WTC11 (cell line): Measurements from ENCODE around the gene HBB. TPM values are rescaled to one million over a fixed set of nuclear protein-coding genes. Genes with fewer than 3 reads are reported as not detected.

Source experiments
- ATAC-seq: fragments of 200-7000 bp; cut with Tn5 transposase; 2 replicates; pipeline ENCODE4 v1.10.0; 2021; ENCODE audit warnings: mild to moderate bottlenecking, moderate library complexity
- CTCF ChIA-PET: fragments of 300-600 bp; sonication (Branson Sonifier 250); formaldehyde crosslinking; loops from one replicate; lab custom pipeline; 2021; ENCODE audit warnings: antibody characterized with exemption; lab: Charles Lee
- POLR2A ChIA-PET: fragments of 350-600 bp; sonication (Branson Sonifier 250); formaldehyde crosslinking; loops from one replicate; lab custom pipeline; 2021; ENCODE audit warnings: antibody characterized with exemption; lab: Charles Lee
- DNase-seq: peaks from one replicate; pipeline ENCODE4 v3.0.0; 2021; ENCODE audit warnings: low spot score
- H3K27ac Mint-ChIP-seq: 2 replicates; pipeline ENCODE4 v1.8.0; 2021; ENCODE audit warnings: mixed read lengths
- H3K27me3 Mint-ChIP-seq: 2 replicates; pipeline ENCODE4 v1.8.0; 2021; ENCODE audit warnings: low read depth, mild to moderate bottlenecking, moderate library complexity, mixed read lengths
- H3K36me3 Mint-ChIP-seq: 2 replicates; pipeline ENCODE4 v1.8.0; 2021; ENCODE audit warnings: mixed read lengths
- H3K4me1 Mint-ChIP-seq: 2 replicates; pipeline ENCODE4 v1.8.0; 2022; ENCODE audit warnings: mixed read lengths
- H3K4me3 Mint-ChIP-seq: 2 replicates; pipeline ENCODE4 v1.8.0; 2021; ENCODE audit warnings: mild to moderate bottlenecking, moderate library complexity, mixed read lengths
- H3K9me3 Mint-ChIP-seq: 2 replicates; pipeline ENCODE4 v1.8.0; 2021; ENCODE audit warnings: mixed read lengths
- ARID4B ChIP-seq: sonication (generic); formaldehyde crosslinking; IDR thresholded peaks from 2 replicates; pipeline ENCODE4 v1.8.0; 2023; ENCODE audit warnings: missing genetic modification reagents, mild to moderate bottlenecking, borderline replicate concordance
- EMX1 ChIP-seq: fragments of 250-450 bp; sonication (Bioruptor Pico); IDR thresholded peaks from 2 replicates; pipeline ENCODE4 v1.8.0; 2021; ENCODE audit warnings: mild to moderate bottlenecking
- FOXJ3 ChIP-seq: sonication (generic); formaldehyde crosslinking; IDR thresholded peaks from 2 replicates; pipeline ENCODE4 v1.9.0; 2021; ENCODE audit warnings: missing genetic modification reagents, mild to moderate bottlenecking, borderline replicate concordance
- FOXP4 ChIP-seq: sonication (generic); formaldehyde crosslinking; IDR thresholded peaks from 2 replicates; pipeline ENCODE4 v1.8.0; 2022; ENCODE audit warnings: mild to moderate bottlenecking, missing genetic modification reagents
- IRF1 ChIP-seq: sonication (generic); formaldehyde crosslinking; IDR thresholded peaks from 2 replicates; pipeline ENCODE4 v1.8.0; 2023; ENCODE audit warnings: missing genetic modification reagents
- IRF2 ChIP-seq: sonication (generic); formaldehyde crosslinking; IDR thresholded peaks from 2 replicates; pipeline ENCODE4 v1.8.0; 2022; ENCODE audit warnings: low read depth, missing genetic modification reagents, borderline replicate concordance
- OVOL2 ChIP-seq: fragments of 250-450 bp; sonication (Bioruptor Pico); IDR thresholded peaks from 2 replicates; pipeline ENCODE4 v1.9.0; 2021; ENCODE audit warnings: mild to moderate bottlenecking, borderline replicate concordance
- PRRX2 ChIP-seq: fragments of 250-450 bp; sonication (Bioruptor Pico); IDR thresholded peaks from 2 replicates; pipeline ENCODE4 v1.8.0; 2021; ENCODE audit warnings: mild to moderate bottlenecking
- SMAD3 ChIP-seq: sonication (generic); formaldehyde crosslinking; IDR thresholded peaks from 2 replicates; pipeline ENCODE4 v1.8.0; 2022; ENCODE audit warnings: missing genetic modification reagents, mild to moderate bottlenecking, borderline replicate concordance
- ZNF121 ChIP-seq: sonication (generic); formaldehyde crosslinking; IDR thresholded peaks from 2 replicates; pipeline ENCODE4 v1.8.0; 2023; ENCODE audit warnings: missing genetic modification reagents
- ZNF138 ChIP-seq: sonication (generic); formaldehyde crosslinking; conservative IDR thresholded peaks from 2 replicates; pipeline ENCODE4 v1.8.1; 2022; ENCODE audit warnings: mild to moderate bottlenecking, moderate library complexity, missing genetic modification reagents
- ZNF281 ChIP-seq: sonication (generic); formaldehyde crosslinking; IDR thresholded peaks from 2 replicates; pipeline ENCODE4 v1.8.0; 2023; ENCODE audit warnings: mild to moderate bottlenecking, missing genetic modification reagents
- ZNF416 ChIP-seq: fragments of 250-450 bp; sonication (Bioruptor Pico); IDR thresholded peaks from 2 replicates; pipeline ENCODE4 v1.9.0; 2021; ENCODE audit warnings: mild to moderate bottlenecking, inconsistent platforms
- ZNF671 ChIP-seq: fragments of 250-450 bp; sonication (Bioruptor Pico); IDR thresholded peaks from 2 replicates; pipeline ENCODE4 v1.8.0; 2021; ENCODE audit warnings: mild to moderate bottlenecking
- total RNA-seq: library from RNA; stranded (reverse); gene quantifications from 3 replicates; pipeline ENCODE4 v1.2.3, GENCODE V29; 2021
- TF ChIP-seq, protein P1 (sequence below): sonication (generic); formaldehyde crosslinking; IDR thresholded peaks from 2 replicates; pipeline ENCODE4 v1.8.1; 2022; ENCODE audit warnings: low read depth, missing genetic modification reagents, borderline replicate concordance
- TF ChIP-seq, protein P2 (sequence below): sonication (generic); formaldehyde crosslinking; IDR thresholded peaks from 2 replicates; pipeline ENCODE4 v1.8.1; 2023; ENCODE audit warnings: mild to moderate bottlenecking, moderate library complexity, missing genetic modification reagents

The HBB gene
- total RNA-seq, 1 experiment from 2014 or later: not detected

GRCh38 chr11:5239046-5239445 is 12.2 kb upstream of the HBB start:
- ChIA-PET POLR2A (no interaction called here), CTCF (no interaction called here)
- TF ChIP-seq ZNF281 (no peak), ZNF671 (CRISPR knock-in tag) (no peak), SMAD3 (CRISPR knock-in tag) (no peak), ZNF416 (CRISPR knock-in tag) (no peak), ZNF121 (no peak), ARID4B (no peak), ZNF138 (no peak), OVOL2 (no peak), IRF1 (CRISPR knock-in tag) (no peak), IRF2 (CRISPR knock-in tag) (no peak), EMX1 (no peak), PRRX2 (CRISPR knock-in tag) (no peak), FOXP4 (no peak), FOXJ3 (CRISPR knock-in tag) (no peak)
- TF ChIP-seq, protein P1, sequence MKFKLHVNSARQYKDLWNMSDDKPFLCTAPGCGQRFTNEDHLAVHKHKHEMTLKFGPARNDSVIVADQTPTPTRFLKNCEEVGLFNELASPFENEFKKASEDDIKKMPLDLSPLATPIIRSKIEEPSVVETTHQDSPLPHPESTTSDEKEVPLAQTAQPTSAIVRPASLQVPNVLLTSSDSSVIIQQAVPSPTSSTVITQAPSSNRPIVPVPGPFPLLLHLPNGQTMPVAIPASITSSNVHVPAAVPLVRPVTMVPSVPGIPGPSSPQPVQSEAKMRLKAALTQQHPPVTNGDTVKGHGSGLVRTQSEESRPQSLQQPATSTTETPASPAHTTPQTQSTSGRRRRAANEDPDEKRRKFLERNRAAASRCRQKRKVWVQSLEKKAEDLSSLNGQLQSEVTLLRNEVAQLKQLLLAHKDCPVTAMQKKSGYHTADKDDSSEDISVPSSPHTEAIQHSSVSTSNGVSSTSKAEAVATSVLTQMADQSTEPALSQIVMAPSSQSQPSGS: no peak
- TF ChIP-seq, protein P2, sequence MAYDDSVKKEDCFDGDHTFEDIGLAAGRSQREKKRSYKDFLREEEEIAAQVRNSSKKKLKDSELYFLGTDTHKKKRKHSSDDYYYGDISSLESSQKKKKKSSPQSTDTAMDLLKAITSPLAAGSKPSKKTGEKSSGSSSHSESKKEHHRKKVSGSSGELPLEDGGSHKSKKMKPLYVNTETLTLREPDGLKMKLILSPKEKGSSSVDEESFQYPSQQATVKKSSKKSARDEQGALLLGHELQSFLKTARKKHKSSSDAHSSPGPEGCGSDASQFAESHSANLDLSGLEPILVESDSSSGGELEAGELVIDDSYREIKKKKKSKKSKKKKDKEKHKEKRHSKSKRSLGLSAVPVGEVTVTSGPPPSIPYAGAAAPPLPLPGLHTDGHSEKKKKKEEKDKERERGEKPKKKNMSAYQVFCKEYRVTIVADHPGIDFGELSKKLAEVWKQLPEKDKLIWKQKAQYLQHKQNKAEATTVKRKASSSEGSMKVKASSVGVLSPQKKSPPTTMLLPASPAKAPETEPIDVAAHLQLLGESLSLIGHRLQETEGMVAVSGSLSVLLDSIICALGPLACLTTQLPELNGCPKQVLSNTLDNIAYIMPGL (CRISPR knock-in tag): no peak
- no peaks in the 10 kb centered on the region for H3K9me3 Mint-ChIP-seq
- no peaks in the 10 kb centered on the region for H3K4me1 Mint-ChIP-seq
- ATAC-seq: no peak
- no peak overlapping the region for H3K4me3 Mint-ChIP-seq
- H3K36me3 Mint-ChIP-seq: no peaks in the 10 kb centered on the region
- no peak overlapping the region for H3K27ac Mint-ChIP-seq
- no peaks in the 10 kb centered on the region; the same call in 1 of the 2 replicates for H3K27me3 Mint-ChIP-seq
- DNase-seq: no peak
